ENCODE measurements around the gene CACNA1C. TPM values are rescaled to one million over a fixed set of nuclear protein-coding genes. Genes with fewer than 3 reads are reported as not detected.

Gene CACNA1C
- total RNA-seq, 4 donors from 2014 or later = 5.2 to 12.9 (median 6.3) TPM

DNA sequence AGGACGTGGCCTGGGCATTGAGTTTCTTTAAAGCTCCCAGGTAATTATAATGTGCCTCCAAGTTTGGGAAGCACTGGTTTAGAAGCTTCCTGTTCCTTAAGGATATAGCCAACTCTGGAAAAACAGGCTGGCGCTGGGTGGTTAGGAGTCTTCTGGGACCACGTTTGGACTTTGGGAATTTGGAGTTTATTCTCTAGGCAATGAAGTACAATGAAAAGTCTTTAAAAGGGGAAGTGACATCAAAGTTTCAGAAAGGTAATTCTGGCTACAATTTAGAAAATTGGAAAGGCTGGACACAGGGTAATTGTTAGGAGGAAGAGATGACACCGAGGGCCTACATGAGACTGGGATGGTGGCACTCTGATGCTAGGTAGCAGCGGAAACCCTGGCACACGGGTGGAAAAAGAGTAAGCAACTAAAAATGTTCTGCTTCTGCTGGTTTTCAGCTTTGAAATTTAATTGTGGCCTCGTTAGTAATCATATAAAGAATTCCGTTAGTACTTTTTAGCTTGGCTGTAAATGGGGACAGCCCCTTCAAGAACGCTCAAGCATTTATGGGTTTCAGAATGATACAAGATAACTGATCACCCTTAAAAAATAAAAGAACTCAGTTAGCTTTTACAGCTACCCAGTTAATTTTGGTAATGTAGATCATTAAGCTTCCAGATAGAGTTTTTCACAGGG is 35.8 kb upstream of the CACNA1C start:
- H3K27ac ChIP-seq = no peak overlapping the region
- 85 to 89% methylated on average over 9 of the region's 9 CpGs for WGBS, 2 donors
- no peaks in the 10 kb centered on the region for H3K36me3 ChIP-seq
- TF ChIP-seq, protein P1, sequence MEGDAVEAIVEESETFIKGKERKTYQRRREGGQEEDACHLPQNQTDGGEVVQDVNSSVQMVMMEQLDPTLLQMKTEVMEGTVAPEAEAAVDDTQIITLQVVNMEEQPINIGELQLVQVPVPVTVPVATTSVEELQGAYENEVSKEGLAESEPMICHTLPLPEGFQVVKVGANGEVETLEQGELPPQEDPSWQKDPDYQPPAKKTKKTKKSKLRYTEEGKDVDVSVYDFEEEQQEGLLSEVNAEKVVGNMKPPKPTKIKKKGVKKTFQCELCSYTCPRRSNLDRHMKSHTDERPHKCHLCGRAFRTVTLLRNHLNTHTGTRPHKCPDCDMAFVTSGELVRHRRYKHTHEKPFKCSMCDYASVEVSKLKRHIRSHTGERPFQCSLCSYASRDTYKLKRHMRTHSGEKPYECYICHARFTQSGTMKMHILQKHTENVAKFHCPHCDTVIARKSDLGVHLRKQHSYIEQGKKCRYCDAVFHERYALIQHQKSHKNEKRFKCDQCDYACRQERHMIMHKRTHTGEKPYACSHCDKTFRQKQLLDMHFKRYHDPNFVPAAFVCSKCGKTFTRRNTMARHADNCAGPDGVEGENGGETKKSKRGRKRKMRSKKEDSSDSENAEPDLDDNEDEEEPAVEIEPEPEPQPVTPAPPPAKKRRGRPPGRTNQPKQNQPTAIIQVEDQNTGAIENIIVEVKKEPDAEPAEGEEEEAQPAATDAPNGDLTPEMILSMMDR (IDR thresholded peaks at IDR 0.05) = no peak
- TF ChIP-seq POLR2A (IDR thresholded peaks at IDR 0.05) (no peak), EP300 (IDR thresholded peaks at IDR 0.05) (no peak)
- no peaks in the 10 kb centered on the region for H3K27me3 ChIP-seq
- no peaks in the 10 kb centered on the region for H3K9me3 ChIP-seq
- peaks cover 0 to 9% (median 0%) of the 10 kb centered on the region in 4 donors for H3K4me1 ChIP-seq
- no peak overlapping the region for H3K4me3 ChIP-seq
- no peak for DNase-seq (ENCODE audit: low spot score in 2 of 2)

DNA sequence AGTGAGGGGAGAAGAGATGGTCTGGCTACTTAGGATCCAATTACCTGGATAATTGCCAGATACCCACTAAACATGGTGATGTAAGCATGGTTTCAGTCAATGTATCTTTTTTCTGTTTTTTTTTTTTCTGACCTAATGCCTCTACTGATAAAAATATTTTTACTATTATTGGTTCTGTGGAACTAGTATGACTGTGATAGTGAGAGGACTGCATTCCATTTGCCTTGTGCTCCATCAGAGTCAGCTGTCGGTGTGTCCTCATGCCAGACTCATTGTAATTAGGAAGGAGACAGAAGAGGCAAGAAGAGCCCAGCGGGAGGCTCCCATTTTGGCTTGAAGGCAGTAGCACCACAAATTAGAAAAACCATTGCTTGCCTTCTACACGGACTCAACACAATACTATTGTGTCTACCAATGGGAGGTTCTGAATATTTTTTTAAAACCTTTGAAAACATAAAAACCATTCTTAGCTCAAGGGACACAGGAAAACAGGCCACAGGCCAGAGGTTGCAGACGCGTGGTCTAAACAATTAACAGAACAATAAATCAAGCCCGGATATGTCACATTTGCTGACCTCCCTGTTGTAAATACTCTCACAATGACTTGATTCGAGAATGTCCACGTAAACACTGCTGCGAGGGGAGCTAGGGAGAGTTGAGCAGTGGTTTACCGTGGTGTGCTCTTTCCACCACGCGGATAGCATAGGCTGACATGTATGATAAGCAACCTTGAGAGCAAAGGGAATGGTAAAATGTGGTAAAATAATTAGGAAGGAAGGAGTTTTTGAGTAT is 35.0 kb upstream of the CACNA1C start:
- 47 to 49% methylated on average over 12 of the region's 12 CpGs for WGBS, 2 donors
- H3K36me3 ChIP-seq = no peaks in the 10 kb centered on the region
- no peaks in the 10 kb centered on the region for H3K9me3 ChIP-seq
- peaks cover 0 to 9% (median 0%) of the 10 kb centered on the region in 4 donors for H3K4me1 ChIP-seq
- no peaks in the 10 kb centered on the region for H3K27me3 ChIP-seq
- TF ChIP-seq POLR2A (IDR thresholded peaks at IDR 0.05) (no peak), EP300 (IDR thresholded peaks at IDR 0.05) (no peak)
- TF ChIP-seq, protein P1 (IDR thresholded peaks at IDR 0.05) = no peak
- DNase-seq (ENCODE audit: low spot score in 2 of 2) = no peak
- no peak overlapping the region for H3K4me3 ChIP-seq
- no peak overlapping the region for H3K27ac ChIP-seq

DNA sequence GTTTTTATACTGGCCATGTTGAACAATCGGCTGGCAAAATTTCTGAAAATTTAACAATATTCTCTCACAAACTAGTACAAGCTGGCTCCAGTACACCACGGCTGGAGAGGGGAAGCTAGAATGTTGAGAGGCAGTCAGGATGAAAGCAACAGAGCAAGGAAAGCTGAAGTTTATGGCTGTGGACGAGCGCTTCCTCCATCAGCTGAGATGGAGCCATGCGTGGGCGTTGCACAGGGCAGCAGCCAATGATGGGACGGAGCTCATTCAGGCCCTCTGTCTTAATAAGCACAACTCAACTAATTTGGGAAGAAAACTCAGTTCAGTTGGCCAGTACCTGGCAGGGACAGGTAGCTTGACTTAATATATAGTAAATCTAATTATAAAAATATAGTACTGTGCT is 34.4 kb upstream of the CACNA1C start:
- TF ChIP-seq, protein P1 (IDR thresholded peaks at IDR 0.05) = no peak
- TF ChIP-seq EP300 (IDR thresholded peaks at IDR 0.05) = no peak
- TF ChIP-seq POLR2A (IDR thresholded peaks at IDR 0.05) = no peak
- peaks cover 0 to 8% (median 0%) of the 10 kb centered on the region in 4 donors for H3K4me1 ChIP-seq
- no peak for DNase-seq (ENCODE audit: low spot score in 2 of 2)
- no peak overlapping the region for H3K27ac ChIP-seq
- 49 to 64% methylated on average over 7 of the region's 7 CpGs for WGBS, 2 donors
- no peaks in the 10 kb centered on the region for H3K9me3 ChIP-seq
- no peak overlapping the region for H3K4me3 ChIP-seq
- no peaks in the 10 kb centered on the region for H3K27me3 ChIP-seq
- H3K36me3 ChIP-seq = no peaks in the 10 kb centered on the region

DNA sequence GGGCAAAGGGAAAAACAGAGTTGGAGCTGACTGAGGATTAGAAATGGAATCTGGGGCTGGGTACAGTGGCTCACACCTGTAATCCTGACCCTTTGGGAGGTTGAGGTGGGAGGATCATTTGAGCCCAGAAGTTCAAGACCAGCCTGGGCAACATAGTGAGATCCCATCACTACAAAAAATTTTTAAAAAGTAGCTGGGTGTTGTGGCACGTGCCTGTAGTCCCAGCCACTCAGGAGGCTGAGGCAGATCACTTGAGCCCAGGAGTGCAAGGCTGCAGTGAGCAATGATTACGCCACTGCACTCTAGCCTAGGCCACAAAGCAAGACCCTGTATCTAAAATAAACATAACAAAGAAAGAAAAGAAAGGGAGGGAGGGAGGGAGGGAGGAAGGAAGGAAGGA is 33.7 kb upstream of the CACNA1C start:
- Histone ChIP-seq H3K27me3 (no peaks in the 10 kb centered on the region), H3K4me1 (peaks cover 0 to 1% (median 0%) of the 10 kb centered on the region in 4 donors), H3K9me3 (no peaks in the 10 kb centered on the region), H3K36me3 (no peaks in the 10 kb centered on the region), H3K27ac (no peak overlapping the region), H3K4me3 (no peak overlapping the region)
- DNase-seq (ENCODE audit: low spot score in 2 of 2) = no peak
- 85 to 95% methylated on average over 2 of the region's 2 CpGs for WGBS, 2 donors
- TF ChIP-seq POLR2A (IDR thresholded peaks at IDR 0.05) = no peak
- TF ChIP-seq, protein P1 (IDR thresholded peaks at IDR 0.05) = no peak
- no peak for TF ChIP-seq EP300 (IDR thresholded peaks at IDR 0.05)

DNA sequence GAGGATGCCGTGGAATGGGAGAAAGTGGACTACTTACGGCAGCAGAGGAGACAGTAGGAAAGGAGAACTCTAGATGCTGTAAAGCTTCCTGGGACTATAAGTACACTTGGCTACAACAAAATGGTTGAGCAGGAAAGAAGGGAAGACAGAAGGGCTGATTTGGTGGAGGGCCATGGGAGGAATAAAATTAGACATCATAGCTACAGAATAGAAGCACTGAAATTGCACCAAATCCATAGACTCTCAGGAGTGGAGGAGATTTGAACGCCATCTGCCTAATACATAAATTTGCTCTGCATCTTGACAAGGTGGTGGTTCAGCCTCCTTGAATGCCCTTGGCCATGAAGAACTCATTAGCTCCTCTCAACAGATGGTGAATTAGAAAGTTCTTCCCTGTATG is 32.3 kb upstream of the CACNA1C start:
- TF ChIP-seq EP300 (IDR thresholded peaks at IDR 0.05) = no peak
- TF ChIP-seq, protein P1 (IDR thresholded peaks at IDR 0.05) = no peak
- no peak for TF ChIP-seq POLR2A (IDR thresholded peaks at IDR 0.05)
- no peak overlapping the region for H3K27ac ChIP-seq
- H3K27me3 ChIP-seq = no peaks in the 10 kb centered on the region
- no peak overlapping the region for H3K4me3 ChIP-seq
- WGBS, 2 donors = 94 to 95% methylated on average over 3 of the region's 3 CpGs
- DNase-seq (ENCODE audit: low spot score in 2 of 2) = no peak
- H3K4me1 ChIP-seq = no peaks in the 10 kb centered on the region
- no peaks in the 10 kb centered on the region for H3K36me3 ChIP-seq
- no peaks in the 10 kb centered on the region for H3K9me3 ChIP-seq

All from tibial nerve (tissue), 4 donors.